ENCODE data around the gene ZNF710.
"Not testable (repeated sequence)": the region's sequence is repeated elsewhere in the genome, so short reads cannot be mapped to it uniquely, and the experiment has no call there.

ZNF710 gene

DNA sequence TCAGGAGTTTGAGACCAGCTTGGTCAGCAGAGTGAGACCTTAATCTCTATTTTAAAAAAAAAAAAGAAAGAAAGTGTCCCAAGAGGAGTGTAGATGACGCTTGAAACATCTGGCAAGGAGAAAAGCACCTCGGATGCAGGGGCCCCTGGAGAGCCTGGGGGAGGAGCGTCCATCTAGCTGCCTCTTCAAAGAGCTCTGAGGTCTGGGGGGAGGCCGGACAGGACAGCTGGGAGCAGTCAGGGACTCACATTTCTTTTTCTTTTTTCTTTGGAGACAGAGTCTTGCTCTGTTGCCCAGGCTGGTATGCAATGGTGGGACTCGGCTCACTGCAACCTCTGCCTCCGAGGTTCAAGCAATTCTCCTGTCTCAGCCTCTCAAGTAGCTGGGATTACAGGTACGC lies 104.4 kb downstream of the ZNF710 start:
- DNase-seq (ENCODE audit: low read depth) = no peak

- DNase-seq (ENCODE audit: low read depth) = no peak
These were observed 105.5 kb downstream of the ZNF710 start for GRCh38 chr15:90106522-90107117.

GRCh38 chr15:90108038-90108437 lies 106.9 kb downstream of the ZNF710 start:
- not testable (repeated sequence) for DNase-seq (ENCODE audit: low read depth)

DNA sequence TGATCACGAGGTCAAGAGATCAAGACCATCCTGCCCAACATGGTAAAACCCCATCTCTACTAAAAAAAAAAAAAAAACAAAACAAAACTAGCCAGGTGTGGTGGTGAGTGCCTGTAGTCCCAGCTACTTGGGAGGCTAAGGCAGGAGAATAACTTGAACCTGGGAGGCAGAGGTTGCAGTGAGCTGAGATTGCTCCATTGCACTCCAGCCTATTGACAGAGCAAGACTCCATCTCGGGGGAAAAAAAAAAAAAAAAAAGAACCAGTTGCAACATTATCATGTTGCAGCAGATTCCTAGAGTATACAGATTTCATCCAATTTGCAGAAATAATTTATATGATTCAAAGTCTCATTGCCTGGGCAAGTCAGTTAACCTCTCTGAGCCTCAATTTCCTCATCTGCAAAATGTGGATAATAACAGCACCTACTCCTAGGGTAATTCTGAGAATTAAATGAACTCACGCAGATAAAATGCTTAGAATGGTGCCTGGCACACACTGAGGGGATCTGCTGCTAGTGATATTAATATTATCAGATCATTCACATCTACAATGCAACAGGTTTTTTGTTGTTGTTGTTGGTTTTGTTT lies 108.1 kb downstream of the ZNF710 start:
- not testable (repeated sequence) for DNase-seq (ENCODE audit: low read depth)

DNA sequence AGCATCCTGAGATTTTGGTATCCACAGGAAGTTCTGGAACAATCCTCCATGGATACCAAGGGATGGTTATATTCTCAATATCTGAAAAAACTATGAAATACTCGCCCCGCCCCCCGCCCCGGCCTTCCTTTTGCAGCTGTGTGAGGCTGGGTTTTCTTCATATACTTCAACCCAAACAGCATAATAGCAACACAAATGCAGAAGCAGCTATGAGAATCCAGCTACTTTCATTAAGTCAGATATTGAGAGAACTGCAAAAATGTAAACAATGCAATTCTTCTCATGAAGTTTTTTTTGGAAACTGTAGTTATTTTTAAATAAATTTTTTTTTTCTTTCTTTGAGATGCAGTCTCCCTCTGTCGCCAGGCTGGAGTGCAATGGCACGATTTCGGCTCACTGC lies 112.0 kb downstream of the ZNF710 start:
- DNase-seq (ENCODE audit: low read depth) = no peak

- DNase-seq (ENCODE audit: low read depth) = no peak
These were observed 113.4 kb downstream of the ZNF710 start for GRCh38 chr15:90114451-90114901.

GRCh38 chr15:90115783-90116182 lies 114.7 kb downstream of the ZNF710 start:
- no peak for DNase-seq (ENCODE audit: low read depth)

GRCh38 chr15:90119367-90119766 lies 118.2 kb downstream of the ZNF710 start:
- no peak for DNase-seq (ENCODE audit: low read depth)

GRCh38 chr15:90121086-90121485 lies 120.0 kb downstream of the ZNF710 start:
- DNase-seq (ENCODE audit: low read depth) = no peak

- DNase-seq (ENCODE audit: low read depth) = no peak
These were observed 123.4 kb downstream of the ZNF710 start for GRCh38 chr15:90124507-90124906.

- DNase-seq (ENCODE audit: low read depth) = no peak
These were observed 124.9 kb downstream of the ZNF710 start for GRCh38 chr15:90126022-90126421.

- no peak for DNase-seq (ENCODE audit: low read depth)
These were observed 125.7 kb downstream of the ZNF710 start for GRCh38 chr15:90126596-90127435.

DNA sequence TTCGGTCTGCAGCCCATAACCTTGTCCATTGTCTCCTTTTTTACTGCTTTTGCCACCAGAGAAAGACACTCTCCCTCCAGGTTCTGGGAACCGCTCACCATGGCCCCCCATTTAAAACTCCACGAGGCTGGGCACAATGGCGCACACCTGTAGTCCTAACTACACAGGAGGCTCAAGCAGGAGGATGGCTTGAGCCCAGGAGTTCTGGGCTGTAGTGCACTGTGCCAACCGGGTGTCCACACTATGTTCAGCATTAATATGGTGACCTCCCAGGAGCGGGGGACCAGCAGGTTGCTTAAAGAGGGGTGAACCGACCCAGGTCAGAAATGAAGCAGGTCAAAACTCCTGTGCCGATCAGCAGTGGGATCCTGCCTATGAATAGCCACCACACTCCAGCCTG lies 129.2 kb downstream of the ZNF710 start:
- DNase-seq (ENCODE audit: low read depth) = no peak
